Suppressor macrophage treated with lipopolysaccharide for 1 hour (primary cell): ENCODE measurements around the gene TAF4B.
A peak's percentile ranks its signal among the peaks of the same experiment; 100 is the strongest.
"Not testable (repeated sequence)": the region's sequence is repeated elsewhere in the genome, so short reads cannot be mapped to it uniquely, and the experiment has no call there.

ENCODE experiments used
- DNase-seq, 3 donors: peaks; one replicate each; pipeline ENCODE4 v3.0.0-alpha.2; 2020 to 2022

Gene TAF4B

GRCh38 chr18:26226229-26227050 lies at the start of gene TAF4B:
Gene TAF4B, plus strand, starts transcription at chr18:26226445. Its CDS starts 489 bp downstream, at chr18:26226934.
- peak; percentile 97 to 99 (median 99) for DNase-seq

GRCh38 chr18:26181343-26181826 lies 44.9 kb upstream of the TAF4B start:
- no peak for DNase-seq

GRCh38 chr18:26183395-26184112 lies 42.7 kb upstream of the TAF4B start:
- no peak for DNase-seq

GRCh38 chr18:26185267-26185666 lies 41.0 kb upstream of the TAF4B start:
- peak in 1 of 3 donors; percentile 3 for DNase-seq

GRCh38 chr18:26190506-26190905 lies 35.7 kb upstream of the TAF4B start:
- peak; percentile 35 to 51 (median 46) for DNase-seq

- DNase-seq: no peak
Measured at GRCh38 chr18:26192233-26192632, 34.0 kb upstream of the TAF4B start.

GRCh38 chr18:26196605-26197004 lies 29.6 kb upstream of the TAF4B start:
- DNase-seq: no peak

- not testable (repeated sequence) for DNase-seq
Measured at GRCh38 chr18:26202001-26202400, 24.2 kb upstream of the TAF4B start.

- DNase-seq: no peak
Measured at GRCh38 chr18:26205318-26205717, 20.9 kb upstream of the TAF4B start.

GRCh38 chr18:26206488-26206887 lies 19.8 kb upstream of the TAF4B start:
- no peak for DNase-seq

GRCh38 chr18:26207937-26208336 lies 18.3 kb upstream of the TAF4B start:
- no peak for DNase-seq

GRCh38 chr18:26208977-26209376 lies 17.3 kb upstream of the TAF4B start:
- DNase-seq: no peak

GRCh38 chr18:26210147-26210546 lies 16.1 kb upstream of the TAF4B start:
- DNase-seq: no peak

GRCh38 chr18:26215247-26215970 lies 10.8 kb upstream of the TAF4B start:
- DNase-seq: peak in 2 of 3 donors; percentile 11 to 17

- DNase-seq: no peak
Measured at GRCh38 chr18:26225022-26225693, 1.1 kb upstream of the TAF4B start.

- DNase-seq: no peak
Measured at GRCh38 chr18:26225915-26226228, 373 bp upstream of the TAF4B start.

GRCh38 chr18:26227051-26227670 lies 916 bp downstream of the TAF4B start:
- no peak for DNase-seq

- no peak for DNase-seq
Measured at GRCh38 chr18:26228562-26229260, 2.5 kb downstream of the TAF4B start.

- no peak for DNase-seq
Measured at GRCh38 chr18:26230497-26230896, 4.3 kb downstream of the TAF4B start.

GRCh38 chr18:26233208-26233607 lies 7.0 kb downstream of the TAF4B start:
- no peak for DNase-seq

GRCh38 chr18:26237363-26237762 lies 11.1 kb downstream of the TAF4B start:
- not testable (repeated sequence) for DNase-seq

- DNase-seq: not testable (repeated sequence)
Measured at GRCh38 chr18:26238718-26239117, 12.5 kb downstream of the TAF4B start.
